Thoracic aorta (tissue), 2 donors: Measurements from ENCODE around the gene SERAC1. TPM values are rescaled to one million over a fixed set of nuclear protein-coding genes. Genes with fewer than 3 reads are reported as not detected.

ENCODE experiments used
- ATAC-seq: fragments of 150-250 bp; one replicate; pipeline ENCODE4 v1.8.0; 2017; ENCODE audit warnings: low read depth; ENCODE audit not compliant: insufficient number of reproducible peaks, low FRiP score
- DNase-seq: peaks from one replicate; pipeline ENCODE4 v3.0.0-alpha.2; 2020; ENCODE audit warnings: low spot score
- H3K27ac ChIP-seq, 2 donors: fragments of 200-600 bp; sonication (generic); 1 replicate in 1 of 2; 2 replicates in 1 of 2; pipeline ENCODE4 v1.5.1; 2016; ENCODE audit warnings: mild to moderate bottlenecking in 2 of 2, moderate library complexity in 2 of 2
- H3K27me3 ChIP-seq: fragments of 200-600 bp; sonication (generic); replicated peaks from 2 replicates; pipeline ENCODE4 v1.6.0; 2016; ENCODE audit warnings: mild to moderate bottlenecking; ENCODE audit not compliant: insufficient read depth
- H3K36me3 ChIP-seq: fragments of 200-600 bp; sonication (generic); one replicate; pipeline ENCODE4 v1.5.1; 2016
- H3K4me1 ChIP-seq, 2 donors: fragments of 200-600 bp; sonication (generic); 1 replicate in 1 of 2; 2 replicates in 1 of 2; pipeline versions ENCODE4 v1.5.1 to v1.6.0; 2016; ENCODE audit warnings: low read depth in 2 of 2, mild to moderate bottlenecking in 1 of 2; ENCODE audit not compliant: control insufficient read depth in 1 of 2
- H3K4me3 ChIP-seq: fragments of 200-600 bp; sonication (generic); 2 replicates; pipeline ENCODE4 v1.5.1; 2016; ENCODE audit warnings: mild to moderate bottlenecking
- H3K9me3 ChIP-seq: fragments of 200-600 bp; sonication (generic); 2 replicates; pipeline ENCODE4 v1.5.1; 2016
- total RNA-seq, 2 donors: library from RNA; depleted of rRNA; stranded (reverse); fragments of >200 nt; gene quantifications; one replicate each; pipeline versions ENCODE4 v1.1.0 to v1.2.3, GENCODE V29; 2016
- TF ChIP-seq, protein P1 (sequence below): fragments of 200-600 bp; sonication (generic); IDR thresholded peaks from one replicate; pipeline ENCODE4 v1.5.1; 2019; ENCODE audit warnings: antibody characterized with exemption

The SERAC1 gene
- total RNA-seq, 2 donors from 2014 or later = 16.5 to 21.8 TPM

DNA sequence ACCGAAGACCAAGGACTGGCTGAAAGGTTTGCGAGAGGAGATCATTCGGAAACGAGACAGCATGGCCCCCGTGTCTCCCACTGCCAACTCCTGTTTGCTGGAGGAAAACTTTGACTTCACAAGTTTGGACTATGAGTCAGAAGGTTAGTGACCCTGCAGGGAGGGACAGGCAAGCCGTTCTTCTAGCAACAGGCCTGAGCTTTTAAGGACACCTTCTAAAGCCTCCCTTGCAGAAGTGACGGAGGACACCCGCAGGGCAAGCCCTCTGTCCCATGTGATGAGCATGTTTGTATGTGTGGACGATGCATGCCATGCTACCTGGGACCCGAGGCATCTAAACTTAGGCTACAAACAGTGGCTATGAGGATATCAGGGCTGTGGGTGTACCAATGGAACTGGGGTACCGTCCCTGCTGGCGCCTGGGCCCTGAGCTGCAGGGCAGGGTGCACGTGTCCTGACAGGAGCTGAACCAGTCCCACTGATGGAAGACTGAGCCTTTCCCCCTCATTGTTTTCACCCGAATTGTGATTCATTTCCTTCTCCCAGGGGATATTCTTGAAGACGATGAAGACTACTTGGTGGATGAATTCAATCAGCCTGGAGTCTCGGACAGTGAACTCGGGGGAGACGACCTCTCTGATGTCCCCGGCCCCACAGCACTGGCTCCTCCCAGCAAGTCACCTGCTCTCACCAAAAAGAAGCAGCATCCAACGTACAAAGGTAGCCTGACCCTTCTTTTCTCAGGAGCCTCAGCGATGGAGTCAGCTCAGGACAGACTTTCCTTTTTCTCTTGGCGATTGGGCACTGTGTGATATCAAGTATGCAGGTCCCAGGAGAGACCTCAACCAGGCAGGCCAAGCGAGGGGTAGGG is 84.4 kb downstream of the SERAC1 start:
- Histone ChIP-seq H3K9me3 (no peaks in the 10 kb centered on the region), H3K4me1 (peaks cover 6 to 19% of the 10 kb centered on the region in 2 donors), H3K27me3 (no peaks in the 10 kb centered on the region), H3K27ac (no peak overlapping the region), H3K4me3 (no peak overlapping the region), H3K36me3 (peaks cover 27% of the 10 kb centered on the region)
- ATAC-seq (no peak), DNase-seq (no peak)
- TF ChIP-seq, protein P1, sequence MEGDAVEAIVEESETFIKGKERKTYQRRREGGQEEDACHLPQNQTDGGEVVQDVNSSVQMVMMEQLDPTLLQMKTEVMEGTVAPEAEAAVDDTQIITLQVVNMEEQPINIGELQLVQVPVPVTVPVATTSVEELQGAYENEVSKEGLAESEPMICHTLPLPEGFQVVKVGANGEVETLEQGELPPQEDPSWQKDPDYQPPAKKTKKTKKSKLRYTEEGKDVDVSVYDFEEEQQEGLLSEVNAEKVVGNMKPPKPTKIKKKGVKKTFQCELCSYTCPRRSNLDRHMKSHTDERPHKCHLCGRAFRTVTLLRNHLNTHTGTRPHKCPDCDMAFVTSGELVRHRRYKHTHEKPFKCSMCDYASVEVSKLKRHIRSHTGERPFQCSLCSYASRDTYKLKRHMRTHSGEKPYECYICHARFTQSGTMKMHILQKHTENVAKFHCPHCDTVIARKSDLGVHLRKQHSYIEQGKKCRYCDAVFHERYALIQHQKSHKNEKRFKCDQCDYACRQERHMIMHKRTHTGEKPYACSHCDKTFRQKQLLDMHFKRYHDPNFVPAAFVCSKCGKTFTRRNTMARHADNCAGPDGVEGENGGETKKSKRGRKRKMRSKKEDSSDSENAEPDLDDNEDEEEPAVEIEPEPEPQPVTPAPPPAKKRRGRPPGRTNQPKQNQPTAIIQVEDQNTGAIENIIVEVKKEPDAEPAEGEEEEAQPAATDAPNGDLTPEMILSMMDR = no peak

DNA sequence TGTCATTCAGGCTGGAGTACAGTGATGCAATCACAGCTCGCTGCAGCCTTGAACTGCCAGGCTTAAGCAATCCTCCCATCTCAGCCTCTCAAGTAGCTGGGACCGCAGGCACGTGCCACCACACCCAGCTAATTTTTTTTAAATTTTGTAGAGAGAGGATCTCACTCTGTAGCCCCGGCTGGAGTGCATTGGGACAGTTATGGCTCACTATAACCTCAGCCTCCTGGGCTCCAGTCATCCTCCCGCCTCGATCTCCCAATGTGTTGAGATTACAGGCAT is 86.5 kb downstream of the SERAC1 start:
- TF ChIP-seq, protein P1 = no peak
- DNase-seq (no peak), ATAC-seq (no peak)
- Histone ChIP-seq H3K27ac (no peak overlapping the region), H3K4me3 (no peak overlapping the region), H3K4me1 (peaks cover 0 to 7% of the 10 kb centered on the region in 2 donors), H3K36me3 (peaks cover 38% of the 10 kb centered on the region), H3K27me3 (no peaks in the 10 kb centered on the region), H3K9me3 (no peaks in the 10 kb centered on the region)

DNA sequence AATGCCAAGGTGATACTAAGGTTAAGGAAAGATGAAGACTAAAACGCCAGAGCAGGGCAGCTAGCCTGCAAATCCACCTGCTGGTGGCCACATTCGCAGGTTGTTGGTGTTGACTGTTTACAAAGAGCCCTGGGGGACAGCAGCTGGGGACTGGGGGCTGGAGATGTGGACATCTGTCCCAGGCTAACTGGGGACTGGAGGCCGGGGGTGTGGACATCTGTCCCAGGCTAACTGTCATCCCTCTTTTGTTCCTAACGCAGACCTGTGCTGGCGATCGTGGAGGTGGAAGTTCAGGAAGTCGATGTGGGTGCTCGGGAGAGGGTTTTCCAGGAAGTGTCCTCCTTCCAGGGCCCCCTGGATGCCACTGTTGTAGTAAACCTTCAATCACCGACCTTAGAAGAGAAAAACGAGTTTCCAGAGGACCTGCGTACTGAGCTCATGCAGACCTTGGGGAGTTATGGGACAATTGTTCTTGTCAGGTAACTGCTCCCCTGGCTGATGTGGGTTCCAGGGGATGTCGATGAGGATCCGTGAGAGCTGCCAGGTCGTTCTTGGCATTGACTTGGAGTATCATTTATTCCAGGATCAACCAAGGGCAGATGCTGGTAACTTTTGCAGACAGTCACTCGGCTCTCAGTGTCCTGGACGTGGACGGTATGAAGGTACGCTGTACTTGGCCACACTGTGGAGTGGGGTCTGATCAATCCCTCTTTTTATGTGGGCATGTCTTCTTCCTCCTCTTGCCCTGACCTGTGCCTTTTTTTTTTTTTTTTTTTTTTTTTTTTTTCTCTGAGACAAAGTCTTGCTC is 87.0 kb downstream of the SERAC1 start:
- no peak overlapping the region for H3K4me3 ChIP-seq

GRCh38 chr6:158078320-158078719 is 89.7 kb downstream of the SERAC1 start:
- TF ChIP-seq, protein P1 = no peak
- H3K4me3 ChIP-seq = no peak overlapping the region
- ATAC-seq (no peak), DNase-seq (no peak)
- no peaks in the 10 kb centered on the region for H3K9me3 ChIP-seq
- no peak overlapping the region for H3K27ac ChIP-seq
- H3K4me1 ChIP-seq = no peaks in the 10 kb centered on the region
- H3K36me3 ChIP-seq = peaks cover 38% of the 10 kb centered on the region
- H3K27me3 ChIP-seq = no peaks in the 10 kb centered on the region

More for the DNA sequence above, 87.0 kb downstream of the SERAC1 start:
- no peaks in the 10 kb centered on the region for H3K9me3 ChIP-seq
- H3K36me3 ChIP-seq = peaks cover 42% of the 10 kb centered on the region
- TF ChIP-seq, protein P1 = no peak
- DNase-seq (no peak), ATAC-seq (no peak)
- no peak overlapping the region for H3K27ac ChIP-seq
- H3K4me1 ChIP-seq = peaks cover 0 to 2% of the 10 kb centered on the region in 2 donors
- H3K27me3 ChIP-seq = no peaks in the 10 kb centered on the region

DNA sequence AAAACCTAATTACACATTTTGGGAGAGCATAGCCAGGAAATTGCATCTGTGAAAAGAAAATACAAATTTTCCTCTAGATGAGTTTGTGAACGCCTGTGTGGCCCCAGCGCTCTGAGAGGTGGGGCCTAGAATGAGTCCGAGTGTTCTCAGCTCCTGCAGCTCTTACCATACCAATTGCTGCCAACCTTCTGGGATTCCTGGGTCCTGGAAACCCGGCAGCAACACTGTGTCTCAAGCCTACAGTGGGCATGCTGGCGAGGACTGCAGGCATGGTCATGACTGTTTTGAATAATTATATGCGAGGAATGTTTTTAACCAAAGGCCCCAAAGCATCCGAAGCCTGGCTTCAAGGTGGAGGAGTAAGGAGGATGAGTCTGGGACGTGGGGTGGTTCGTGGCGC is 90.4 kb downstream of the SERAC1 start:
- ATAC-seq (no peak), DNase-seq (no peak)
- no peak overlapping the region for H3K27ac ChIP-seq
- H3K9me3 ChIP-seq = no peaks in the 10 kb centered on the region
- TF ChIP-seq, protein P1 = no peak
- H3K4me3 ChIP-seq = no peak overlapping the region
- no peaks in the 10 kb centered on the region for H3K27me3 ChIP-seq
- no peaks in the 10 kb centered on the region for H3K4me1 ChIP-seq
- peaks cover 38% of the 10 kb centered on the region for H3K36me3 ChIP-seq
